GM12891 (cell line): ENCODE results near the gene CCT5.

Experiments
- PAX5 ChIP-seq: IDR thresholded peaks from 2 replicates; pipeline ENCODE4 v1.6.1; 2011; ENCODE audit warnings: low read length, moderate library complexity, mild to moderate bottlenecking; ENCODE audit not compliant: insufficient read depth, severe bottlenecking
- POLR2A ChIP-seq: IDR thresholded peaks from 2 replicates; pipeline ENCODE4 v1.6.1; 2011; ENCODE audit warnings: low read depth, low read length, control low read depth
- POLR2AphosphoS5 ChIP-seq: IDR thresholded peaks from 2 replicates; pipeline ENCODE4 v1.6.1; 2011; ENCODE audit warnings: low read depth, low read length, control low read depth
- POU2F2 ChIP-seq: IDR thresholded peaks from 2 replicates; pipeline ENCODE4 v1.6.1; 2011; ENCODE audit warnings: low read depth, mild to moderate bottlenecking, control low read depth, low read length, moderate library complexity
- SPI1 ChIP-seq: IDR thresholded peaks from 2 replicates; pipeline ENCODE4 v1.6.1; 2011; ENCODE audit warnings: low read depth, low read length, control low read depth
- TAF1 ChIP-seq: IDR thresholded peaks from 2 replicates; pipeline ENCODE4 v1.6.1; 2011; ENCODE audit warnings: low read depth, low read length, control low read depth

DNA sequence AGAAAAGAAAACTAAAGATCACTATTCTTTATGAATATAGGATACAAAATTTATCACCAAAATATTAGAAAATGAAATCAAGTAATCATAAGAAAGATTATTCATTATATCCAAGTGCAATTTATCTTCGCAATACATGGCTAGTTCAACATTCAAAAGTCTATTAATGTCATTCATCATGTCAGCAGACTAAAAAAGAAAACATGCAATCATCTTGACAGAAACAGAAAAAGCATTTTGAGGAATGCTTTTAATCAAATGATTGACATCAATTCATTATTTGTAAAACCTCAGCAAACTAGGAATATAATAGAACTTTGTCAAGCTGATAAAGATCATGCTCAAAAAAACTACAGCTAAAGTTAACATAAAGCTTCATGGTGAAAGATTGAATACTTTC lies 41.1 kb upstream of the CCT5 start:
- TF ChIP-seq POLR2A (no peak), SPI1 (no peak), TAF1 (no peak), POU2F2 (no peak), POLR2AphosphoS5 (no peak), PAX5 (no peak)
